Astrocyte of the cerebellum (primary cell): ENCODE data around the gene TRIM66.

ENCODE experiments used
- DNase-seq: peaks from one replicate; pipeline ENCODE4 v3.0.0-alpha.2; 2011; ENCODE audit warnings: low read depth
- H3K4me3 ChIP-seq: 2 replicates; pipeline ENCODE4 v1.5.1; 2011; ENCODE audit warnings: mild to moderate bottlenecking, low read depth, low read length, moderate library complexity
- in situ Hi-C: cut with HindIII; loops from 2 replicates; pipeline ENCODE4 v1.10.0; 2017; ENCODE audit warnings: low sequenced_read_pairs
- TF ChIP-seq, protein P1 (sequence below): IDR thresholded peaks from 2 replicates; pipeline ENCODE4 v1.5.1; 2012; ENCODE audit warnings: low read length, low read depth, moderate library complexity, mild to moderate bottlenecking; ENCODE audit errors: missing control alignments

TRIM66 gene

DNA sequence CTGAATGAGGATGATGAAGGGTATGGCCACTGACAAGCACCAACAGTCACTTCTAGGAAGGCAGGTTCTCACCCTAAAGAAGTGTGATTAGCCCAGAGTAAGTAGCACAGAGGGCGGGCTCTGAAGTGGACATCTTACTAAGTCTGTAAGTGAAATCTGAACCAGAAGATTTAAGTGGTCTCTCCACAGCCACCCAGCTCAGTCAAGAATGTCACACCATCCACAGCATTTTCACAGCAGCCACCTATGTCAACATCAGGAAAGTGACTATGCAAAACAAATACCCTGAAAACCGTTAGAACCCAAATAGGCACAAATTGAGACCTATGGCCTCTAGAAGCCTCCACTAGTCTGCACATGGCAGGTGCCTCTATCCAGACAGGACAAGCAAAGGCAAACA lies 65.4 kb downstream of the TRIM66 start:
- TF ChIP-seq, protein P1, sequence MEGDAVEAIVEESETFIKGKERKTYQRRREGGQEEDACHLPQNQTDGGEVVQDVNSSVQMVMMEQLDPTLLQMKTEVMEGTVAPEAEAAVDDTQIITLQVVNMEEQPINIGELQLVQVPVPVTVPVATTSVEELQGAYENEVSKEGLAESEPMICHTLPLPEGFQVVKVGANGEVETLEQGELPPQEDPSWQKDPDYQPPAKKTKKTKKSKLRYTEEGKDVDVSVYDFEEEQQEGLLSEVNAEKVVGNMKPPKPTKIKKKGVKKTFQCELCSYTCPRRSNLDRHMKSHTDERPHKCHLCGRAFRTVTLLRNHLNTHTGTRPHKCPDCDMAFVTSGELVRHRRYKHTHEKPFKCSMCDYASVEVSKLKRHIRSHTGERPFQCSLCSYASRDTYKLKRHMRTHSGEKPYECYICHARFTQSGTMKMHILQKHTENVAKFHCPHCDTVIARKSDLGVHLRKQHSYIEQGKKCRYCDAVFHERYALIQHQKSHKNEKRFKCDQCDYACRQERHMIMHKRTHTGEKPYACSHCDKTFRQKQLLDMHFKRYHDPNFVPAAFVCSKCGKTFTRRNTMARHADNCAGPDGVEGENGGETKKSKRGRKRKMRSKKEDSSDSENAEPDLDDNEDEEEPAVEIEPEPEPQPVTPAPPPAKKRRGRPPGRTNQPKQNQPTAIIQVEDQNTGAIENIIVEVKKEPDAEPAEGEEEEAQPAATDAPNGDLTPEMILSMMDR = no peak
- no peak for DNase-seq
- no peak overlapping the region for H3K4me3 ChIP-seq
- in situ Hi-C loops = no loop called here

DNA sequence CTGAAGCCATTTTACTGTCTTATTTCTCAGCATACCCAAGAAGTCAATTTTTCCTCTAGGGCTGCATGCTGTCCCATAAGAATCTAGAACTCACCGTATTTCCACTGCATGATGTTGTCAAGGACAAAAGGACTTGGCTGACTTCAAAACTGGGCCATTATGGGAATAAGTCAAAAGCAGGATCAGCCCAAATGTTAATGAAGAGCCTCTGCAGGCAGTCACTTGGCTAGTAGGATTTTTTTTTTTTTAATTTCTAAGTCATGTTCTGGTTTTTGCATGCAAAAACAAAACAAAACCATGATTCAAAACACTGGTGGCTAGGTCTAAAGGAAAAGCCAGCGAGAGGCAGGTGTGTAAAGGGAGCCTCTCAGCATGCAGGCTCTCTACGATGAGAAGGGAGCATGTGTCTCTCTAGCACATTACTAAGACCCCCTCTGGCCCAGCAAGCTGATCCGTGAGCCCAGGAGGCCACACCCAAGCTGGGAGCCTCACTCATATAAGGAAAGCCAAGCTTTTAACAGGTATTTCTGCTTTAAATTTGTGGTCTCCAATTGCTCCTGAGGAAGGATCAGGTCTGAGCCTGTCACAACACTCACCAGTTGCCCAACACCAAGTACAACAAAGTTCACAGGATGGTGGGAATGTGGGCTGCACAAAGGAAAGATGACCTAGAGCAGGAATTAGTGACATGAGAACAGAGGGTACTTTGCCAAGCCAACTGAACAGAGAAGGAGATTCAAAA lies 67.0 kb downstream of the TRIM66 start:
- no peak overlapping the region for H3K4me3 ChIP-seq
- in situ Hi-C loops = no loop called here
- TF ChIP-seq, protein P1 = no peak
- DNase-seq = no peak

DNA sequence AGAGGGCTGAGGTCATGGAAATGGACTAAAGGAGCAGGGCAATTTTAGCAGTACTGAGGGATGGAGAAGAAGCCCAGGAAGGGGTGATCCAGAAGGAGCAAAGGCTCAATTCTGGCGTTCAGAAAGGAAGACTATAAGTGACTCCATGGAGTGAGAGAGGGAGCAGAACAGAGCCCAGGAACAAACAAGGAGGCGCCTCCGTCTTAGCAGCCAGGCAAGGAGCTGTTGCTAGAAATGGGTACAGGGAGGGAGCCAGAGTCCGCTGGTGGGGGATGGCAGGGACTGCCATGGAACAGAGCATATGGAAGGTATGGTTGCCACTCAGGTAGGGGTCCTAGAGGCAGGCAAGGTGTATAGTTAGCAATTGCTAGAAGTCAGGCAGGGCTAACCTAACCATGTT lies 68.0 kb downstream of the TRIM66 start:
- TF ChIP-seq, protein P1 = no peak
- no peak overlapping the region for H3K4me3 ChIP-seq
- DNase-seq = no peak
- in situ Hi-C loops = no loop called here

DNA sequence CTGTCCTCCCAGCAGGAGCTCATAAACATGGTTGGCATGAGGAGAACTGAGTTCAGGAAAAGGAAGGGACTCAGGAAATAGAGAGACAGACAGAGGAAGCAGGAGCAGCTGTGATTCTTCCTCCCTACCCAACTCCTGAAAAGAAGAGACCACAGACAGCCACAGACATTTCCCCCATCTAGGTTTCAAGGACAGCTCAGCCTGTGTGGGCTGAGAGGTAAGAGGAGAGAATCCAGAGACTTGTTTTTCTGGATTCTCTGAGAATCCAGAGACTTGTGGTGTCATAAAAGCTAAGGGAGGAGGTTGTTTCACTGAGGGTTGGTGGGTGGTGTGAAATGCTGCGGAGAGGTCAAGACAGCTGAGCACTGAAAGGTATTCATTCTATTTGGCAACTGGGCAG lies 69.4 kb downstream of the TRIM66 start:
- no peak overlapping the region for H3K4me3 ChIP-seq
- TF ChIP-seq, protein P1 = no peak
- no peak for DNase-seq
- in situ Hi-C loops = no loop called here

DNA sequence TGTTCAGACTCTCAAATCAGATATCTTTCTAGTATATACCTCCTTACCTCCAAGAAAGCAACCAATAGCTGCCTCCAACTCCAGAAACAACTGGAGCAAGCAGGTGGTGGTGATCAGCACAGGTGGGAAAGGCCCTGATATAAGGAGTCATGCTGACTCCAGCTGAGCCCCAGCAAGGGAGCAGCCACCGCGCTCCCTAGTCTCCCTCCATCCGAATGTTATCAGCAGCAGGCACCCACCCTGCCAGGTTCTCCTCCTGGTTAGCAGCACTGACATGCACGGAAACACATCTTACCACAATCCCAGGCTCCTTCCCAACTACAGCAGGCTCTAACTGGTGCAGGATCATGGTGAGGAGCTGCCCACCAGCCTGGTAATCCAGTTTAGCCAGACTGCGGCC lies 69.9 kb downstream of the TRIM66 start:
- DNase-seq = no peak
- in situ Hi-C loops = no loop called here
- TF ChIP-seq, protein P1 = no peak
- H3K4me3 ChIP-seq = no peak overlapping the region

DNA sequence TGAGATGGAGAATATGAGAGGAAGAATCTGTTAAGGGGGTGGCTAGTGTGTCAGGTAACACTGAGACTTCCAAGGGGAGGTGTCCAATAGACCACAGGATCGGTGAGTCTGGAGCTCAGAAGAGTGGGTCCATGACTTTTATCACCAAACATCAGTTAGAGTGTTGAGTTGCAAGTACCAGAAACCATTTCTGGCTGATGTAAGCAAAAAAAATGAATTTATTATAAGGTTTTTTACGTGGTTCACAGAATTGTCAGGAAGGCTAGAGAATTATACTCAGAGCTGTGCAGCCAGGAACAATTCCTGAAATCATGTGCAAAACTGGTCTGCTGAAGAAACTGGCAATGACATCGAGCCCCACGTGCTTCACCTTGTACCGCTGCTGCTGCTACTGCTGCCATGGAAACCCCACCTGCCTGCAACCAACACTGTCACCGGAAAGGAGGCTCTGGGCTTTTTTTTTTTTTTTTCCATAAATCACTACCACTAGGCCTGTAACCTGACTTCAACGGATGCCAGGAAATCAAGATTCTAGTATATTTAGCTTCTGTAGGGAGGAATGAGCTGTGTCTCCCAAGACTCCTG lies 71.8 kb downstream of the TRIM66 start:
- no peak for DNase-seq
- H3K4me3 ChIP-seq = no peak overlapping the region
- in situ Hi-C loops = no loop called here
- TF ChIP-seq, protein P1 = no peak
